H1 (cell line): Measurements from ENCODE around the gene SNX2. TPM values are rescaled to one million over a fixed set of nuclear protein-coding genes. Genes with fewer than 3 reads are reported as not detected.

Experiments used
- ATF2 ChIP-seq: IDR thresholded peaks from 2 replicates; pipeline ENCODE4 v1.6.1; 2012; ENCODE audit warnings: low read length, inconsistent platforms
- BRCA1 ChIP-seq: IDR thresholded peaks from 2 replicates; pipeline ENCODE4 v1.6.1; 2012; ENCODE audit warnings: low read depth, low read length, improper control_type of control experiment
- CHD7 ChIP-seq: fragments of 300-600 bp; sonication (generic); IDR thresholded peaks from 2 replicates; pipeline ENCODE4 v1.7.1; 2012; ENCODE audit warnings: low read length, moderate library complexity, mild to moderate bottlenecking, inconsistent platforms; ENCODE audit not compliant: insufficient replicate concordance
- E2F6 ChIP-seq: IDR thresholded peaks from 2 replicates; pipeline ENCODE4 v1.6.1; 2012; ENCODE audit warnings: inconsistent platforms
- MAFK ChIP-seq: IDR thresholded peaks from 2 replicates; pipeline ENCODE4 v1.6.1; 2012; ENCODE audit warnings: low read depth, mild to moderate bottlenecking, improper control_type of control experiment, low read length
- PHF8 ChIP-seq: fragments of 200-600 bp; sonication (generic); conservative IDR thresholded peaks from 2 replicates; pipeline ENCODE4 v1.7.1; 2012; ENCODE audit warnings: low read depth, mild to moderate bottlenecking, inconsistent platforms, low read length, moderate library complexity
- SAP30 ChIP-seq: fragments of 300-600 bp; sonication (generic); IDR thresholded peaks from 2 replicates; pipeline ENCODE4 v1.7.1; 2012; ENCODE audit warnings: low read length, moderate library complexity, mild to moderate bottlenecking, inconsistent platforms; ENCODE audit not compliant: insufficient read depth, insufficient replicate concordance
- SIRT6 ChIP-seq: IDR thresholded peaks from one replicate; pipeline ENCODE4 v1.7.1; 2012; ENCODE audit warnings: low read length, inconsistent platforms
- polyA plus RNA-seq, 7 experiments: library from polyadenylated mRNA; depleted of rRNA in 3 of 7; stranded (reverse) in 5 of 7; unstranded in 2 of 7; fragments of >200 nt in 5 of 7; fragments of 200-250 nt in 2 of 7; gene quantifications; 1 replicate in 5 of 7; 2 replicates in 1 of 7; 4 replicates in 1 of 7; pipeline versions ENCODE4 v1.2.1 to v1.2.3, GENCODE V29; 2011 to 2013; ENCODE audit warnings: missing spikeins in 2 of 7, mixed read lengths in 2 of 7
- total RNA-seq: library from RNA; stranded (reverse); fragmentation: NEBNext Ultra II Directional; extraction: Animal tissue kit (Norgen Biotek cat#: 25700); gene quantifications from 2 replicates; pipeline ENCODE4 v1.2.1, GENCODE V29; 2021

Gene SNX2
- total and polyA plus RNA-seq, 2 of the 8 experiments (the other 6 are each of a cell fraction or from before 2014, with no cell fraction given) = 51.0 to 61.2 TPM

GRCh38 chr5:122863240-122863639, 88.4 kb downstream of the SNX2 start (continued):
- TF ChIP-seq CHD7 (no peak), SAP30 (no peak), MAFK (no peak), SIRT6 (no peak), PHF8 (no peak), ATF2 (no peak), BRCA1 (no peak), E2F6 (no peak)
